Measurements from ENCODE around the gene IL17RE.
"Not testable (repeated sequence)": the region's sequence is repeated elsewhere in the genome, so short reads cannot be mapped to it uniquely, and the experiment has no call there.

DNA sequence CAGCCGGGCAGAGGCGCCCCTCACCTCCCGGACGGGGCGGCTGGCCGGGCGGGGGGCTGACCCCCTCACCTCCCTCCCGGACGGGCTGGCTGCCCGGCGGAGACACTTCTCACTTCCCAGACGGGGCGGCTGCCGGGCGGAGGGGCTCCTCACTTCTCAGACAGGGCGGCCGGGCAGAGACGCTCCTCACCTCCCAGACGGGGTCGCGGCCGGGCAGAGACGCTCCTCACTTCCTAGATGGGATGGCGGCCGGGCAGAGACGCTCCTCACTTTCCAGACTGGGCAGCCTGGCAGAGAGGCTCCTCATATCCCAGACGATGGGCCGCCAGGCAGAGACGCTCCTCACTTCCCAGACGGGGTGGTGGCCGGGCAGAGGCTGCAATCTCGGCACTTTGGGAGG is 37.3 kb downstream of the IL17RE start:
- TF ChIP-seq, protein P1, sequence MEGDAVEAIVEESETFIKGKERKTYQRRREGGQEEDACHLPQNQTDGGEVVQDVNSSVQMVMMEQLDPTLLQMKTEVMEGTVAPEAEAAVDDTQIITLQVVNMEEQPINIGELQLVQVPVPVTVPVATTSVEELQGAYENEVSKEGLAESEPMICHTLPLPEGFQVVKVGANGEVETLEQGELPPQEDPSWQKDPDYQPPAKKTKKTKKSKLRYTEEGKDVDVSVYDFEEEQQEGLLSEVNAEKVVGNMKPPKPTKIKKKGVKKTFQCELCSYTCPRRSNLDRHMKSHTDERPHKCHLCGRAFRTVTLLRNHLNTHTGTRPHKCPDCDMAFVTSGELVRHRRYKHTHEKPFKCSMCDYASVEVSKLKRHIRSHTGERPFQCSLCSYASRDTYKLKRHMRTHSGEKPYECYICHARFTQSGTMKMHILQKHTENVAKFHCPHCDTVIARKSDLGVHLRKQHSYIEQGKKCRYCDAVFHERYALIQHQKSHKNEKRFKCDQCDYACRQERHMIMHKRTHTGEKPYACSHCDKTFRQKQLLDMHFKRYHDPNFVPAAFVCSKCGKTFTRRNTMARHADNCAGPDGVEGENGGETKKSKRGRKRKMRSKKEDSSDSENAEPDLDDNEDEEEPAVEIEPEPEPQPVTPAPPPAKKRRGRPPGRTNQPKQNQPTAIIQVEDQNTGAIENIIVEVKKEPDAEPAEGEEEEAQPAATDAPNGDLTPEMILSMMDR (IDR thresholded peaks at IDR 0.05), result not testable (repeated sequence)
- TF ChIP-seq POLR2A (IDR thresholded peaks at IDR 0.05; ENCODE audit: low read depth); POLR2AphosphoS5 (IDR thresholded peaks at IDR 0.05): not testable (repeated sequence)

All from esophagus muscularis mucosa (tissue), 3 donors.